ENCODE results near the gene DRG1.
"Not testable (repeated sequence)": the region's sequence is repeated elsewhere in the genome, so short reads cannot be mapped to it uniquely, and the experiment has no call there.

DNA sequence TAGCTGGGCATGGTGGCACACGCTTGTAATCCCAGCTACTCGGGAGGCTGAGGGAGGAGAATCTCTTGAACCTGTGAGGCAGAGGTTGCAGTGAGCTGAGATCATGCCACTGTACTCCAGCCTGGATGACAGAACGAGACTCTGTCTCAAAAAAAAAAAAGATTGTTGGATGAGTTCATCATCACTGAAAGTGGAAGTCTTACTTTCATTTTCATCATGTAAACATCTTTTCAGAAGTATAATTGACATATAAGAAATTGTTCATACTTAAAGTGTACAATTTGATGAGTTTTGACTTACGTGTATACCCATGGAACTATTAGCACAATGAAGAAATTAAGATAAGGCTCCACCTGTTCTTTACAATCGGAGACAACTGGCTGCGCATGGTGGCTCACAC, 20.8 kb upstream of the DRG1 start:
- TF ChIP-seq, protein P1, sequence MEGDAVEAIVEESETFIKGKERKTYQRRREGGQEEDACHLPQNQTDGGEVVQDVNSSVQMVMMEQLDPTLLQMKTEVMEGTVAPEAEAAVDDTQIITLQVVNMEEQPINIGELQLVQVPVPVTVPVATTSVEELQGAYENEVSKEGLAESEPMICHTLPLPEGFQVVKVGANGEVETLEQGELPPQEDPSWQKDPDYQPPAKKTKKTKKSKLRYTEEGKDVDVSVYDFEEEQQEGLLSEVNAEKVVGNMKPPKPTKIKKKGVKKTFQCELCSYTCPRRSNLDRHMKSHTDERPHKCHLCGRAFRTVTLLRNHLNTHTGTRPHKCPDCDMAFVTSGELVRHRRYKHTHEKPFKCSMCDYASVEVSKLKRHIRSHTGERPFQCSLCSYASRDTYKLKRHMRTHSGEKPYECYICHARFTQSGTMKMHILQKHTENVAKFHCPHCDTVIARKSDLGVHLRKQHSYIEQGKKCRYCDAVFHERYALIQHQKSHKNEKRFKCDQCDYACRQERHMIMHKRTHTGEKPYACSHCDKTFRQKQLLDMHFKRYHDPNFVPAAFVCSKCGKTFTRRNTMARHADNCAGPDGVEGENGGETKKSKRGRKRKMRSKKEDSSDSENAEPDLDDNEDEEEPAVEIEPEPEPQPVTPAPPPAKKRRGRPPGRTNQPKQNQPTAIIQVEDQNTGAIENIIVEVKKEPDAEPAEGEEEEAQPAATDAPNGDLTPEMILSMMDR (IDR thresholded peaks at IDR 0.05): not testable (repeated sequence)
- TF ChIP-seq POLR2AphosphoS5, EP300 (IDR thresholded peaks at IDR 0.05): not testable (repeated sequence)

All from gastroesophageal sphincter (tissue), 3 donors.